SK-N-SH (cell line): Measurements from ENCODE around the gene GSE1.

Source experiments
- CTCF ChIP-seq: fragments of 200-600 bp; sonication (generic); IDR thresholded peaks from 2 replicates; pipeline ENCODE4 v1.6.1; 2017; ENCODE audit warnings: antibody characterized with exemption, mild to moderate bottlenecking, moderate library complexity
- GABPA ChIP-seq: IDR thresholded peaks from 2 replicates; pipeline ENCODE4 v1.4.0; 2012; ENCODE audit warnings: low read depth, mild to moderate bottlenecking
- MXI1 ChIP-seq: IDR thresholded peaks from 2 replicates; pipeline ENCODE4 v1.6.1; 2012; ENCODE audit warnings: mild to moderate bottlenecking, low read depth, low read length, improper control_type of control experiment
- PBX3 ChIP-seq: IDR thresholded peaks from 2 replicates; pipeline ENCODE4; 2012
- POLR2AphosphoS5 ChIP-seq: IDR thresholded peaks from 2 replicates; pipeline ENCODE4 v1.6.1; 2012; ENCODE audit warnings: low read depth, low read length
- RAD21 ChIP-seq: IDR thresholded peaks from 2 replicates; pipeline ENCODE4 v1.6.1; 2012; ENCODE audit warnings: mild to moderate bottlenecking, low read length
- RFX5 ChIP-seq: IDR thresholded peaks from 2 replicates; pipeline ENCODE4 v1.6.1; 2012; ENCODE audit warnings: mild to moderate bottlenecking, improper control_type of control experiment, low read length
- TAF1 ChIP-seq: IDR thresholded peaks from 2 replicates; pipeline ENCODE4 v1.6.1; 2012; ENCODE audit warnings: low read depth, mild to moderate bottlenecking, low read length, moderate library complexity, borderline replicate concordance
- TF ChIP-seq, protein P1 (sequence below): fragments of 150-350 bp; IDR thresholded peaks from 2 replicates; pipeline ENCODE4 v1.6.1; 2016; ENCODE audit warnings: mild to moderate bottlenecking, low read depth, low read length

DNA sequence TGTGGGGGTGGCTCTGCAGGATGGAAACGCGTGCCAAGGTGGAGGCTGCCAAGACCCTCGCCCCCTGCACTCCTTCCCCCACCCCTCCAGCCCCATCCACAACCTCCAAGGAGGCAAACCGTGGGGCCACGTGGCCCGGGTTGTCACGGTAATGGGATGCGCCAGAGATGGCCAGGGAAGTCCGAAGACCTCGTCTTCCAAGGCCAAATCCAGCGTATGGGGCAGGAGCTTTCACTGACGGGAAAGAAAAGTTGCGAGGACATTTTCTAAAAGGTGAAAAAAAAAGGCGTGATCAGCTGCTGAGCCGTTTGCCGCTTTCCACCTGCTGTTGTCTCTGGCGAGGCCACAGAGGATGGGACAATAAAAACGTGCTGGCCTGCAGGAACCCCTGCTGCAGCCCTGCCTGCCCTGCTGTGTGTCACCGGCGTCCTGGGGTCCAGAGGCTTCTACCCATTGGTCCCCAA lies 28.3 kb upstream of the GSE1 start:
- TF ChIP-seq RAD21 = no peak
- no peak for TF ChIP-seq CTCF
- TF ChIP-seq, protein P1, sequence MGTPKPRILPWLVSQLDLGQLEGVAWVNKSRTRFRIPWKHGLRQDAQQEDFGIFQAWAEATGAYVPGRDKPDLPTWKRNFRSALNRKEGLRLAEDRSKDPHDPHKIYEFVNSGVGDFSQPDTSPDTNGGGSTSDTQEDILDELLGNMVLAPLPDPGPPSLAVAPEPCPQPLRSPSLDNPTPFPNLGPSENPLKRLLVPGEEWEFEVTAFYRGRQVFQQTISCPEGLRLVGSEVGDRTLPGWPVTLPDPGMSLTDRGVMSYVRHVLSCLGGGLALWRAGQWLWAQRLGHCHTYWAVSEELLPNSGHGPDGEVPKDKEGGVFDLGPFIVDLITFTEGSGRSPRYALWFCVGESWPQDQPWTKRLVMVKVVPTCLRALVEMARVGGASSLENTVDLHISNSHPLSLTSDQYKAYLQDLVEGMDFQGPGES = no peak
- TF ChIP-seq PBX3 = no peak
- TF ChIP-seq TAF1 = no peak
- TF ChIP-seq MXI1 = no peak
- no peak for TF ChIP-seq POLR2AphosphoS5
- no peak for TF ChIP-seq RFX5
- no peak for TF ChIP-seq GABPA
